Astrocyte of the cerebellum (primary cell): Measurements from ENCODE around the gene EPAS1.

Experiments used
- DNase-seq: peaks from one replicate; pipeline ENCODE4 v3.0.0-alpha.2; 2011; ENCODE audit warnings: low read depth
- H3K4me3 ChIP-seq: 2 replicates; pipeline ENCODE4 v1.5.1; 2011; ENCODE audit warnings: mild to moderate bottlenecking, low read depth, low read length, moderate library complexity
- in situ Hi-C: cut with HindIII; loops from 2 replicates; pipeline ENCODE4 v1.10.0; 2017; ENCODE audit warnings: low sequenced_read_pairs
- TF ChIP-seq, protein P1 (sequence below): IDR thresholded peaks from 2 replicates; pipeline ENCODE4 v1.5.1; 2012; ENCODE audit warnings: low read length, low read depth, moderate library complexity, mild to moderate bottlenecking; ENCODE audit errors: missing control alignments

EPAS1 gene

DNA sequence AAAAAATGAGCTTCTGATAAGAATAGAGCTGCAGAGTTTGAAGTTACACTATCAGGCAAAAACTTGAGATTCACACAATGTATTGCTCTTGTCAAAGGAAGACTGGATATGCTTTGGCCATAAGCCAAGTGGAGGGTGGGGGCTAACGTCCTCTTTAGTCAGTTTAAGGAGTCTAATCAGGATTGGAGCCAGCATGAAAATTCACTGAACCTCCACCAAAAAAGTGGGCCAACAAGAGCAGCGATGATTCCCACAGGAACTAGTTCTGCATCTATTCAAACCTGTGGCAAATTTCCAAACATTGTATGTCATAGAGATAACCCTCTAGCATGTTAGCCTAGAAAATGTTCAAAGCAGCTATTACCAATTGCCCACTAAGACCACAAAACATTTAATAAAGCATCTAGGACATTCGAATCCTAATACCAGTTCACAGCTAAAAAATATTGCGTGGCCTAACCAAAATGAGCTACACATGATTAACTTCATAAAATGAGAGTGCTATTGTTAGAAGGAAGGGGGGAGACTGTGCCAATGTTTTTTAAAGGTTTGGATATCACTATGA is 138.7 kb downstream of the EPAS1 start:
- no peak overlapping the region for H3K4me3 ChIP-seq
- peak; percentile 9 for DNase-seq
- TF ChIP-seq, protein P1, sequence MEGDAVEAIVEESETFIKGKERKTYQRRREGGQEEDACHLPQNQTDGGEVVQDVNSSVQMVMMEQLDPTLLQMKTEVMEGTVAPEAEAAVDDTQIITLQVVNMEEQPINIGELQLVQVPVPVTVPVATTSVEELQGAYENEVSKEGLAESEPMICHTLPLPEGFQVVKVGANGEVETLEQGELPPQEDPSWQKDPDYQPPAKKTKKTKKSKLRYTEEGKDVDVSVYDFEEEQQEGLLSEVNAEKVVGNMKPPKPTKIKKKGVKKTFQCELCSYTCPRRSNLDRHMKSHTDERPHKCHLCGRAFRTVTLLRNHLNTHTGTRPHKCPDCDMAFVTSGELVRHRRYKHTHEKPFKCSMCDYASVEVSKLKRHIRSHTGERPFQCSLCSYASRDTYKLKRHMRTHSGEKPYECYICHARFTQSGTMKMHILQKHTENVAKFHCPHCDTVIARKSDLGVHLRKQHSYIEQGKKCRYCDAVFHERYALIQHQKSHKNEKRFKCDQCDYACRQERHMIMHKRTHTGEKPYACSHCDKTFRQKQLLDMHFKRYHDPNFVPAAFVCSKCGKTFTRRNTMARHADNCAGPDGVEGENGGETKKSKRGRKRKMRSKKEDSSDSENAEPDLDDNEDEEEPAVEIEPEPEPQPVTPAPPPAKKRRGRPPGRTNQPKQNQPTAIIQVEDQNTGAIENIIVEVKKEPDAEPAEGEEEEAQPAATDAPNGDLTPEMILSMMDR, result no peak
- in situ Hi-C loops, result no loop called here
